ENCODE data around the gene RPL4. TPM values are rescaled to one million over a fixed set of nuclear protein-coding genes. Genes with fewer than 3 reads are reported as not detected.

Gene RPL4
- total and polyA plus RNA-seq, 9 of the 15 experiments (the other 6 are each of a cell fraction or from before 2014, with no cell fraction given) = 2,055 to 7,760 (median 5,069) TPM

DNA sequence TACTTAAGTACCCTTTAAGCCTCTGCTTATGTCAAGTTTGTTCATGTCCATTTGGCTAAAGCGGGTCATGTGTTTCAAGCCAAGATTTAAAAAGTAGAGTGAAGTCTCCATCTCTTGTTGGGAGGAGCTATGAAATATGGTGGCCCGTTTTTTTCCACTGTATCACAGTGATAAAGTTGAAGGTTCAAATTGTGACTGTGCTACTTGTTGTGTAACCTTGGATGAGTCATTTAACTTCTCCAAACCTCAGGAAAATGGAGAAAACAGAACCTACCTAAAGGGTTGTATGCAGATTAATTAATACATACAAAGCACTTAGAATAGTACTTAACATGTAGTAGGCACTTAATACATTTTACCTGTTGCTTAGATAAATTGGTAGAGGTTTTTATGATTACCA, 50.5 kb downstream of the RPL4 start (continued):
- TF ChIP-seq, protein P1, sequence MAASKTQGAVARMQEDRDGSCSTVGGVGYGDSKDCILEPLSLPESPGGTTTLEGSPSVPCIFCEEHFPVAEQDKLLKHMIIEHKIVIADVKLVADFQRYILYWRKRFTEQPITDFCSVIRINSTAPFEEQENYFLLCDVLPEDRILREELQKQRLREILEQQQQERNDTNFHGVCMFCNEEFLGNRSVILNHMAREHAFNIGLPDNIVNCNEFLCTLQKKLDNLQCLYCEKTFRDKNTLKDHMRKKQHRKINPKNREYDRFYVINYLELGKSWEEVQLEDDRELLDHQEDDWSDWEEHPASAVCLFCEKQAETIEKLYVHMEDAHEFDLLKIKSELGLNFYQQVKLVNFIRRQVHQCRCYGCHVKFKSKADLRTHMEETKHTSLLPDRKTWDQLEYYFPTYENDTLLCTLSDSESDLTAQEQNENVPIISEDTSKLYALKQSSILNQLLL (CRISPR knock-in tag; IDR thresholded peaks at IDR 0.05; ENCODE audit: borderline replicate concordance) = no peak
- TF ChIP-seq, protein P2, sequence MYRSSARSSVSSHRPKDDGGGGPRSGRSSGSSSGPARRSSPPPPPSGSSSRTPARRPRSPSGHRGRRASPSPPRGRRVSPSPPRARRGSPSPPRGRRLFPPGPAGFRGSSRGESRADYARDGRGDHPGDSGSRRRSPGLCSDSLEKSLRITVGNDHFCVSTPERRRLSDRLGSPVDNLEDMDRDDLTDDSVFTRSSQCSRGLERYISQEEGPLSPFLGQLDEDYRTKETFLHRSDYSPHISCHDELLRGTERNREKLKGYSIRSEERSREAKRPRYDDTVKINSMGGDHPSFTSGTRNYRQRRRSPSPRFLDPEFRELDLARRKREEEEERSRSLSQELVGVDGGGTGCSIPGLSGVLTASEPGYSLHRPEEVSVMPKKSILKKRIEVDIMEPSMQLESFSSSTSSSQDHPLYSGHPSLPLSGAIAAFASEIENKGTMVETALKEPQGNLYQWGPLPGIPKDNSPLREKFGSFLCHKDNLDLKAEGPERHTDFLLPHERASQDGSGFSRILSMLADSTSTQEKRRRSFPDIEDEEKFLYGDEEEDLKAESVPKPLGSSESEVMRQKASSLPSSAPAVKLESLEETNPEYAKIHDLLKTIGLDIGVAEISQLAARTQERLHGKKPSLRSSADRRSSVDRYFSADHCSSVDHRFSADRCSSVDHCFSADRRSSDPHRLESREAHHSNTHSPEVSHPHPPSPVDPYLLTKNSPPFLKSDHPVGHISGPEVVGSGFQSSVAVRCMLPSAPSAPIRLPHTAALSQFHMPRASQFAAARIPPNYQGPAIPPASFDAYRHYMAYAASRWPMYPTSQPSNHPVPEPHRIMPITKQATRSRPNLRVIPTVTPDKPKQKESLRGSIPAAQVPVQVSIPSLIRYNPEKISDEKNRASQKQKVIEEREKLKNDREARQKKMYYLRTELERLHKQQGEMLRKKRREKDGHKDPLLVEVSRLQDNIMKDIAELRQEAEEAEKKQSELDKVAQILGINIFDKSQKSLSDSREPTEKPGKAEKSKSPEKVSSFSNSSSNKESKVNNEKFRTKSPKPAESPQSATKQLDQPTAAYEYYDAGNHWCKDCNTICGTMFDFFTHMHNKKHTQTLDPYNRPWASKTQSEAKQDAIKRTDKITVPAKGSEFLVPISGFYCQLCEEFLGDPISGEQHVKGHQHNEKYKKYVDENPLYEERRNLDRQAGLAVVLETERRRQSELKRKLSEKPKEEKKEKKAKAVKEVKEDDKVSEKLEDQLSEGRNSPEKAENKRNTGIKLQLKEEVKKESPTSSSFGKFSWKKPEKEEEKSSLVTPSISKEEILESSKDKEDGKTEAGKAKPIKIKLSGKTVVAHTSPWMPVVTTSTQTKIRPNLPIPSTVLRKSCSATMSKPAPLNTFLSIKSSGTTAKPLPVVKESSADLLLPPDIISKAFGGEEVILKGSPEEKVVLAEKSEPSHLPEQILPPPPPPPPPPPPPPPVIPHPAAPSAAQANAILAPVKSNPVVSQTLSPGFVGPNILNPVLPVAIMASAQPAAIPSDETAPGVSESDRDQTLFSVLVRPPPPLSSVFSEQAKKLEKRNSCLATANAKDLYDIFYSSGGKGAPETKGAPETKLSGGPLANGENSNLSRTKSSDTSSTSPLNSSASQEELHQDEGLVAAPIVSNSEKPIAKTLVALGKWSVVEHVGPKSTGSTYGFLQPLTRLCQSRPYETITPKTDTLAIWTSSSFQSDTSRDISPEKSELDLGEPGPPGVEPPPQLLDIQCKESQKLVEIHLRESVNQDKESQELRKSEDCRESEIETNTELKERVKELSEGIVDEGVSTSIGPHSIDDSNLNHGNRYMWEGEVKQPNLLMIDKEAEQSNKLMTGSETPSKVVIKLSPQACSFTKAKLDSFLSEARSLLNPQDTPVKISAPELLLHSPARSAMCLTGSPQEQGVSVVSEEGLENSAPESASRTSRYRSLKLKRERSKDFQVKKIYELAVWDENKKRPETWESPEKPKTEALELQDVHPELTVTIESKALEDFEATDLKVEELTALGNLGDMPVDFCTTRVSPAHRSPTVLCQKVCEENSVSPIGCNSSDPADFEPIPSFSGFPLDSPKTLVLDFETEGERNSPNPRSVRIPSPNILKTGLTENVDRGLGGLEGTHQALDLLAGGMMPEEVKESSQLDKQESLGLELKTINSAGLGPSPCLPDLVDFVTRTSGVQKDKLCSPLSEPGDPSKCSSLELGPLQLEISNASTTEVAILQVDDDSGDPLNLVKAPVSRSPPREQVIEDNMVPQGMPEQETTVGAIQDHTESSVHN (IDR thresholded peaks at IDR 0.05; ENCODE audit: borderline replicate concordance in 1 of 2, low read depth in 1 of 2) = no peak
- no peak for TF ChIP-seq ZNF224 (CRISPR knock-in tag; IDR thresholded peaks at IDR 0.05)
- no peak for TF ChIP-seq ATF7 (IDR thresholded peaks at IDR 0.05)
- TF ChIP-seq DDX20 (tag; IDR thresholded peaks at IDR 0.05; ENCODE audit: low read depth) = no peak
- TF ChIP-seq CREB1 (IDR thresholded peaks at IDR 0.05) = no peak
- TF ChIP-seq CREB1 (CRISPR knock-in tag; IDR thresholded peaks at IDR 0.05) = no peak
- TF ChIP-seq NR2C1 (IDR thresholded peaks at IDR 0.05) = no peak
- TF ChIP-seq NR2C1 (tag; IDR thresholded peaks at IDR 0.05) = peak; percentile 56
- TF ChIP-seq, protein P3, sequence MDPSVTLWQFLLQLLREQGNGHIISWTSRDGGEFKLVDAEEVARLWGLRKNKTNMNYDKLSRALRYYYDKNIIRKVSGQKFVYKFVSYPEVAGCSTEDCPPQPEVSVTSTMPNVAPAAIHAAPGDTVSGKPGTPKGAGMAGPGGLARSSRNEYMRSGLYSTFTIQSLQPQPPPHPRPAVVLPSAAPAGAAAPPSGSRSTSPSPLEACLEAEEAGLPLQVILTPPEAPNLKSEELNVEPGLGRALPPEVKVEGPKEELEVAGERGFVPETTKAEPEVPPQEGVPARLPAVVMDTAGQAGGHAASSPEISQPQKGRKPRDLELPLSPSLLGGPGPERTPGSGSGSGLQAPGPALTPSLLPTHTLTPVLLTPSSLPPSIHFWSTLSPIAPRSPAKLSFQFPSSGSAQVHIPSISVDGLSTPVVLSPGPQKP (CRISPR knock-in tag; IDR thresholded peaks at IDR 0.05) = no peak
- TF ChIP-seq FOSL1 (tag; conservative IDR thresholded peaks at IDR 0.05) = peak; percentile 63
